ENCODE measurements around the gene ARF6.

The ARF6 gene

GRCh38 chr14:49939884-49940510 lies 47.1 kb downstream of the ARF6 start:
- H3K9me3 ChIP-seq (ENCODE audit: insufficient read depth, low read length): peaks cover 5% of the 10 kb centered on the region; the same call in 1 of the 2 replicates
- no peaks in the 10 kb centered on the region for H3K36me3 ChIP-seq (replicated peaks; ENCODE audit: low read depth, low read length)
- TF ChIP-seq EZH2phosphoT487 (IDR thresholded peaks at IDR 0.05; ENCODE audit: low read depth) (no peak), CTCF (IDR thresholded peaks at IDR 0.05; ENCODE audit: low read depth, low read length) (no peak)
- no peaks in the 10 kb centered on the region for H3K4me1 ChIP-seq (ENCODE audit: low read length)
- H3K4me3 ChIP-seq (ENCODE audit: low read length): no peak overlapping the region
- no peak overlapping the region for H3K27ac ChIP-seq (ENCODE audit: low read length)
- no peaks in the 10 kb centered on the region for H3K79me2 ChIP-seq (ENCODE audit: low read length)
- H4K20me1 ChIP-seq (ENCODE audit: insufficient read depth, low read length): no peaks in the 10 kb centered on the region
- H3K4me2 ChIP-seq (ENCODE audit: low read length): no peak overlapping the region
- H2AFZ ChIP-seq (ENCODE audit: low read depth, low read length): no peak overlapping the region
- H3K27me3 ChIP-seq (ENCODE audit: low read depth, low read length): no peaks in the 10 kb centered on the region
- H3K9ac ChIP-seq (ENCODE audit: low read length): no peak overlapping the region

- Histone ChIP-seq H2AFZ (ENCODE audit: low read depth, low read length) (no peak overlapping the region), H3K4me2 (ENCODE audit: low read length) (no peak overlapping the region), H3K27me3 (ENCODE audit: low read depth, low read length) (no peaks in the 10 kb centered on the region), H4K20me1 (ENCODE audit: insufficient read depth, low read length) (no peaks in the 10 kb centered on the region), H3K9me3 (ENCODE audit: insufficient read depth, low read length) (peaks cover 5% of the 10 kb centered on the region; the same call in 1 of the 2 replicates), H3K4me1 (ENCODE audit: low read length) (peaks cover 4% of the 10 kb centered on the region; the same call in 1 of the 2 replicates), H3K36me3 (replicated peaks; ENCODE audit: low read depth, low read length) (no peaks in the 10 kb centered on the region), H3K27ac (ENCODE audit: low read length) (no peak overlapping the region), H3K9ac (ENCODE audit: low read length) (no peak overlapping the region), H3K79me2 (ENCODE audit: low read length) (no peaks in the 10 kb centered on the region), H3K4me3 (ENCODE audit: low read length) (no peak overlapping the region)
- TF ChIP-seq CTCF (IDR thresholded peaks at IDR 0.05; ENCODE audit: low read depth, low read length) (no peak), EZH2phosphoT487 (IDR thresholded peaks at IDR 0.05; ENCODE audit: low read depth) (no peak)
Observed at GRCh38 chr14:49940808-49941421, 48.0 kb downstream of the ARF6 start.

GRCh38 chr14:49942090-49942489 lies 49.2 kb downstream of the ARF6 start:
- no peak overlapping the region for H3K4me3 ChIP-seq (ENCODE audit: low read length)
- no peak overlapping the region for H3K27ac ChIP-seq (ENCODE audit: low read length)
- no peaks in the 10 kb centered on the region for H4K20me1 ChIP-seq (ENCODE audit: insufficient read depth, low read length)
- H3K4me2 ChIP-seq (ENCODE audit: low read length): no peak overlapping the region
- no peaks in the 10 kb centered on the region for H3K79me2 ChIP-seq (ENCODE audit: low read length)
- no peak overlapping the region for H3K9ac ChIP-seq (ENCODE audit: low read length)
- TF ChIP-seq EZH2phosphoT487 (IDR thresholded peaks at IDR 0.05; ENCODE audit: low read depth): no peak
- no peak for TF ChIP-seq CTCF (IDR thresholded peaks at IDR 0.05; ENCODE audit: low read depth, low read length)
- peaks cover 4% of the 10 kb centered on the region; the same call in 1 of the 2 replicates for H3K4me1 ChIP-seq (ENCODE audit: low read length)
- H2AFZ ChIP-seq (ENCODE audit: low read depth, low read length): no peak overlapping the region
- H3K27me3 ChIP-seq (ENCODE audit: low read depth, low read length): no peaks in the 10 kb centered on the region
- peaks cover 5% of the 10 kb centered on the region; the same call in 1 of the 2 replicates for H3K9me3 ChIP-seq (ENCODE audit: insufficient read depth, low read length)
- no peaks in the 10 kb centered on the region for H3K36me3 ChIP-seq (replicated peaks; ENCODE audit: low read depth, low read length)

GRCh38 chr14:49944501-49944900 lies 51.6 kb downstream of the ARF6 start:
- Histone ChIP-seq H3K27me3 (ENCODE audit: low read depth, low read length) (no peaks in the 10 kb centered on the region), H4K20me1 (ENCODE audit: insufficient read depth, low read length) (no peaks in the 10 kb centered on the region), H3K79me2 (ENCODE audit: low read length) (no peaks in the 10 kb centered on the region), H3K9me3 (ENCODE audit: insufficient read depth, low read length) (peaks cover 5% of the 10 kb centered on the region; the same call in 1 of the 2 replicates), H2AFZ (ENCODE audit: low read depth, low read length) (no peak overlapping the region), H3K4me1 (ENCODE audit: low read length) (peaks cover 4% of the 10 kb centered on the region; the same call in 1 of the 2 replicates), H3K9ac (ENCODE audit: low read length) (no peak overlapping the region), H3K4me2 (ENCODE audit: low read length) (no peak overlapping the region), H3K4me3 (ENCODE audit: low read length) (no peak overlapping the region), H3K27ac (ENCODE audit: low read length) (no peak overlapping the region), H3K36me3 (replicated peaks; ENCODE audit: low read depth, low read length) (no peaks in the 10 kb centered on the region)
- TF ChIP-seq EZH2phosphoT487 (IDR thresholded peaks at IDR 0.05; ENCODE audit: low read depth) (no peak), CTCF (IDR thresholded peaks at IDR 0.05; ENCODE audit: low read depth, low read length) (no peak)
